ENCODE data around the gene STAT5B. TPM values are rescaled to one million over a fixed set of nuclear protein-coding genes. Genes with fewer than 3 reads are reported as not detected.
A peak's percentile ranks its signal among the peaks of the same experiment; 100 is the strongest.

The STAT5B gene
- total and polyA plus RNA-seq, 9 of the 15 experiments (the other 6 are each of a cell fraction or from before 2014, with no cell fraction given), result 20.8 to 176 (median 92.4) TPM

- TF ChIP-seq REST (IDR thresholded peaks at IDR 0.05; ENCODE audit: borderline replicate concordance) (peak; percentile 97), REST (CRISPR knock-in tag; IDR thresholded peaks at IDR 0.05; ENCODE audit: low read depth) (no peak), RNF219 (CRISPR knock-in tag; IDR thresholded peaks at IDR 0.05) (no peak), ZNF23 (CRISPR knock-in tag; IDR thresholded peaks at IDR 0.05) (no peak), PTRF (tag; IDR thresholded peaks at IDR 0.05) (no peak), SNAPC5 (CRISPR knock-in tag; IDR thresholded peaks at IDR 0.05) (no peak), TCF7 (IDR thresholded peaks at IDR 0.05; ENCODE audit: borderline replicate concordance) (peak; percentile 26; the same call in 1 of the 2 replicates), MTA1 (IDR thresholded peaks at IDR 0.05; ENCODE audit: borderline replicate concordance) (no peak), MYC (IDR thresholded peaks at IDR 0.05; ENCODE audit: low read depth, low read length) (peak; percentile 45), MYC (CRISPR knock-in tag; IDR thresholded peaks at IDR 0.05; ENCODE audit: borderline replicate concordance, low read depth) (no peak), ZNF444 (CRISPR knock-in tag; IDR thresholded peaks at IDR 0.05) (no peak), ARID4B (CRISPR knock-in tag; IDR thresholded peaks at IDR 0.05) (peak; percentile 55; the same call in 1 of the 2 replicates)
These were observed 46.4 kb upstream of the STAT5B start (continued) for GRCh38 chr17:42322382-42323267.

Measured in K562 (cell line).